HG02571 (cell line): ENCODE measurements around the gene FCMR.

Experiments used
- ATAC-seq: cut with Tn5 transposase; IDR thresholded peaks from one replicate; pipeline ENCODE4 v1.9.1; 2021; ENCODE audit warnings: mild to moderate bottlenecking, moderate library complexity; ENCODE audit not compliant: unreplicated experiment

The FCMR gene

GRCh38 chr1:206921772-206922265, at the start of gene FCMR:
Gene FCMR, minus strand, starts transcription at chr1:206921941. Its CDS starts 87 bp downstream, at chr1:206921854.
- ATAC-seq, result no peak

- peak; percentile 62 for ATAC-seq
These were observed 49.4 kb upstream of the FCMR start for GRCh38 chr1:206971029-206971655.

- ATAC-seq, result no peak
These were observed 48.7 kb upstream of the FCMR start, which contains the start of gene FCAMR for GRCh38 chr1:206970446-206970845. Gene FCAMR, minus strand, starts transcription at chr1:206970460. Its CDS starts 335 bp downstream, at chr1:206970125.

- no peak for ATAC-seq
These were observed 47.3 kb upstream of the FCMR start for GRCh38 chr1:206969090-206969489.

GRCh38 chr1:206967096-206967849, 45.5 kb upstream of the FCMR start:
- no peak for ATAC-seq

GRCh38 chr1:206965781-206966180, 44.0 kb upstream of the FCMR start:
- no peak for ATAC-seq

- no peak for ATAC-seq
These were observed 42.0 kb upstream of the FCMR start for GRCh38 chr1:206963740-206964139.

GRCh38 chr1:206963119-206963712, 41.5 kb upstream of the FCMR start:
- no peak for ATAC-seq

GRCh38 chr1:206962272-206962671, 40.5 kb upstream of the FCMR start:
- no peak for ATAC-seq

GRCh38 chr1:206961668-206962067, 39.9 kb upstream of the FCMR start:
- ATAC-seq, result no peak

- no peak for ATAC-seq
These were observed 39.1 kb upstream of the FCMR start for GRCh38 chr1:206960676-206961386.

GRCh38 chr1:206958144-206958543, 36.4 kb upstream of the FCMR start:
- ATAC-seq, result no peak

GRCh38 chr1:206957639-206958038, 35.9 kb upstream of the FCMR start:
- no peak for ATAC-seq

GRCh38 chr1:206955476-206956451, 34.0 kb upstream of the FCMR start:
- ATAC-seq, result peak; percentile 53

GRCh38 chr1:206954459-206955342, 33.0 kb upstream of the FCMR start:
- ATAC-seq, result no peak

- no peak for ATAC-seq
These were observed 31.9 kb upstream of the FCMR start for GRCh38 chr1:206953626-206954025.

GRCh38 chr1:206953126-206953525, 31.4 kb upstream of the FCMR start:
- no peak for ATAC-seq

- ATAC-seq, result no peak
These were observed 30.4 kb upstream of the FCMR start for GRCh38 chr1:206952171-206952570.
